Caco-2 (cell line): ENCODE results near the gene DMGDH. TPM values are rescaled to one million over a fixed set of nuclear protein-coding genes. Genes with fewer than 3 reads are reported as not detected.

Experiments used
- BruUV-seq: library from RNA; stranded (reverse); fragments of 400-500 nt; replicated peaks from 2 replicates; lab custom pipeline; 2021; lab: Mats Ljungman, UMichigan
- CTCF ChIA-PET: fragments of 300-600 bp; sonication (Branson Sonifier 250); formaldehyde crosslinking; loops from one replicate; lab custom pipeline; 2022; ENCODE audit warnings: antibody characterized with exemption; lab: Charles Lee
- POLR2A ChIA-PET: fragments of 300-600 bp; sonication (Branson Sonifier 250); formaldehyde crosslinking; loops from one replicate; lab custom pipeline; 2022; ENCODE audit warnings: antibody characterized with exemption; lab: Charles Lee
- DNase-seq, 2 experiments: peaks; one replicate each; pipeline versions ENCODE4 v3.0.0 to v3.0.0-alpha.2; 2020 to 2022
- H3K27me3 ChIP-seq: replicated peaks from 2 replicates; pipeline ENCODE4 v1.6.0; 2011; ENCODE audit warnings: low read length; ENCODE audit not compliant: control insufficient read depth, insufficient read depth
- H3K36me3 ChIP-seq: 2 replicates; pipeline ENCODE4 v1.5.1; 2011; ENCODE audit warnings: low read length; ENCODE audit not compliant: control insufficient read depth, insufficient read depth
- H3K4me1 ChIP-seq: fragments of 250-450 bp; sonication (Bioruptor Pico); 2 replicates; pipeline ENCODE4 v1.5.1; 2020; ENCODE audit warnings: mild to moderate bottlenecking
- H3K4me3 ChIP-seq: 2 replicates; pipeline ENCODE4 v1.5.1; 2011; ENCODE audit warnings: low read depth, mild to moderate bottlenecking, control low read depth, low read length
- H3K9me3 ChIP-seq: fragments of 250-450 bp; sonication (Bioruptor Pico); 2 replicates; pipeline ENCODE4 v1.5.1; 2020; ENCODE audit warnings: mild to moderate bottlenecking, moderate library complexity
- H3K27ac Mint-ChIP-seq: one replicate; pipeline ENCODE4 v1.8.0; 2022; ENCODE audit warnings: mixed read lengths; ENCODE audit not compliant: unreplicated experiment
- H3K27me3 Mint-ChIP-seq: one replicate; pipeline ENCODE4 v1.8.0; 2022; ENCODE audit warnings: mixed read lengths; ENCODE audit not compliant: insufficient read depth, unreplicated experiment
- H3K36me3 Mint-ChIP-seq: one replicate; pipeline ENCODE4 v1.8.0; 2022; ENCODE audit warnings: mild to moderate bottlenecking, mixed read lengths; ENCODE audit not compliant: insufficient read depth, unreplicated experiment
- H3K4me1 Mint-ChIP-seq: one replicate; pipeline ENCODE4 v1.8.0; 2022; ENCODE audit warnings: low read depth, mixed read lengths; ENCODE audit not compliant: unreplicated experiment
- H3K4me3 Mint-ChIP-seq: one replicate; pipeline ENCODE4 v1.8.0; 2022; ENCODE audit warnings: mild to moderate bottlenecking, moderate library complexity, mixed read lengths; ENCODE audit not compliant: unreplicated experiment
- H3K9me3 Mint-ChIP-seq: one replicate; pipeline ENCODE4 v1.8.0; 2022; ENCODE audit warnings: mixed read lengths; ENCODE audit not compliant: unreplicated experiment
- CTCF ChIP-seq, 2 experiments: fragments of 200-600 bp in 1 of 2; IDR thresholded peaks; 1 replicate in 1 of 2; 2 replicates in 1 of 2; pipeline versions ENCODE4 v1.5.1 to v1.8.0; 2011 to 2022; ENCODE audit warnings: antibody characterized with exemption in 1 of 2, control low read depth in 1 of 2, inconsistent platforms in 1 of 2, low read depth in 1 of 2, low read length in 1 of 2, mild to moderate bottlenecking in 1 of 2, moderate library complexity in 1 of 2; ENCODE audit not compliant: insufficient read depth in 1 of 2, severe bottlenecking in 1 of 2, unreplicated experiment in 1 of 2
- intact Hi-C: fragments of 100-400 bp; cut with micrococcal nuclease; formaldehyde crosslinking; loops from one replicate; pipeline ENCODE4 v1.10.0; 2022; ENCODE audit not compliant: unreplicated experiment
- total RNA-seq: library from RNA; stranded (reverse); gene quantifications from 2 replicates; pipeline ENCODE4 v1.2.3, GENCODE V29; 2022

Gene DMGDH
- total RNA-seq, 1 experiment from 2014 or later, result 1.8 TPM

- Mint-ChIP-seq H3K27me3 (peaks cover 12% of the 10 kb centered on the region), H3K27ac (no peak overlapping the region), H3K4me1 (no peaks in the 10 kb centered on the region), H3K9me3 (no peaks in the 10 kb centered on the region), H3K4me3 (no peak overlapping the region), H3K36me3 (no peaks in the 10 kb centered on the region)
- Histone ChIP-seq H3K36me3 (no peaks in the 10 kb centered on the region), H3K27me3 (peaks cover 3% of the 10 kb centered on the region; the same call in 1 of the 2 replicates), H3K4me3 (no peak overlapping the region), H3K4me1 (no peaks in the 10 kb centered on the region), H3K9me3 (no peaks in the 10 kb centered on the region; the same call in 1 of the 2 replicates)
- CTCF ChIA-PET, result no interaction called here
- DNase-seq, result no peak
- POLR2A ChIA-PET, result no interaction called here
- TF ChIP-seq CTCF (IDR thresholded peaks at IDR 0.05; ENCODE audit: insufficient read depth in 1 of 2, low read depth in 1 of 2, low read length in 1 of 2, severe bottlenecking in 1 of 2, unreplicated experiment in 1 of 2), result no peak
- BruUV-seq, result no TSS peak
- intact Hi-C loops, result no loop called here
Observed at GRCh38 chr5:79108086-79108485, 38.6 kb upstream of the DMGDH start.

GRCh38 chr5:79107020-79107796 lies 37.7 kb upstream of the DMGDH start:
- H3K4me1 Mint-ChIP-seq, result no peaks in the 10 kb centered on the region
- Histone ChIP-seq H3K4me3 (no peak overlapping the region), H3K9me3 (no peaks in the 10 kb centered on the region; the same call in 1 of the 2 replicates), H3K4me1 (no peaks in the 10 kb centered on the region), H3K36me3 (no peaks in the 10 kb centered on the region), H3K27me3 (0 out of 2 replicates have a peak, but pooled peaks cover 2% of the 10 kb centered on the region)
- no peak overlapping the region for H3K27ac Mint-ChIP-seq
- peaks cover 9% of the 10 kb centered on the region for H3K27me3 Mint-ChIP-seq
- CTCF ChIA-PET, result interaction anchor here (1.8 kb wide), 1 partner anchor 26 kb away, joined by 11 read pairs; no protein-coding TSS in a partner anchor
- BruUV-seq, result no TSS peak
- no peaks in the 10 kb centered on the region for H3K36me3 Mint-ChIP-seq
- no peak for TF ChIP-seq CTCF (IDR thresholded peaks at IDR 0.05; ENCODE audit: insufficient read depth in 1 of 2, low read depth in 1 of 2, low read length in 1 of 2, severe bottlenecking in 1 of 2, unreplicated experiment in 1 of 2)
- intact Hi-C loops, result no loop called here
- no peak overlapping the region for H3K4me3 Mint-ChIP-seq
- H3K9me3 Mint-ChIP-seq, result no peaks in the 10 kb centered on the region
- POLR2A ChIA-PET, result interaction anchor here (0.6 kb wide), 1 partner anchor 179 kb away, joined by 4 read pairs; no protein-coding TSS in a partner anchor
- DNase-seq, result no peak

GRCh38 chr5:79105868-79106267 lies 36.4 kb upstream of the DMGDH start:
- DNase-seq, result no peak
- H3K4me3 ChIP-seq, result no peak overlapping the region
- Mint-ChIP-seq H3K27me3 (peaks cover 9% of the 10 kb centered on the region), H3K4me3 (no peak overlapping the region), H3K9me3 (no peaks in the 10 kb centered on the region), H3K4me1 (no peaks in the 10 kb centered on the region), H3K36me3 (no peaks in the 10 kb centered on the region), H3K27ac (no peak overlapping the region)
- CTCF ChIA-PET, result interaction anchor here (1.8 kb wide), 1 partner anchor 27 kb away, joined by 11 read pairs; no protein-coding TSS in a partner anchor
- no peaks in the 10 kb centered on the region for H3K4me1 ChIP-seq
- no peaks in the 10 kb centered on the region; the same call in 1 of the 2 replicates for H3K9me3 ChIP-seq
- no peaks in the 10 kb centered on the region for H3K27me3 ChIP-seq
- intact Hi-C loops, result no loop called here
- POLR2A ChIA-PET, result no interaction called here
- no peaks in the 10 kb centered on the region for H3K36me3 ChIP-seq
- no TSS peak for BruUV-seq
- no peak for TF ChIP-seq CTCF (IDR thresholded peaks at IDR 0.05; ENCODE audit: insufficient read depth in 1 of 2, low read depth in 1 of 2, low read length in 1 of 2, severe bottlenecking in 1 of 2, unreplicated experiment in 1 of 2)
